ENCODE data around the gene CMPK2. TPM values are rescaled to one million over a fixed set of nuclear protein-coding genes. Genes with fewer than 3 reads are reported as not detected.
A peak's percentile ranks its signal among the peaks of the same experiment; 100 is the strongest.

Gene CMPK2
- total RNA-seq, 1 donor: 1.7 TPM

GRCh38 chr2:6846967-6847681 is 18.6 kb downstream of the CMPK2 start:
- no peak for DNase-seq (ENCODE audit: low read depth)
- no peak for TF ChIP-seq CTCF (IDR thresholded peaks at IDR 0.05; ENCODE audit: insufficient read depth, low read depth, low read length)
- H3K4me3 ChIP-seq (ENCODE audit: low read depth, low read length): no peak overlapping the region

GRCh38 chr2:6846540-6846939 is 19.2 kb downstream of the CMPK2 start:
- H3K4me3 ChIP-seq (ENCODE audit: low read depth, low read length): no peak overlapping the region
- no peak for DNase-seq (ENCODE audit: low read depth)
- no peak for TF ChIP-seq CTCF (IDR thresholded peaks at IDR 0.05; ENCODE audit: insufficient read depth, low read depth, low read length)

- DNase-seq (ENCODE audit: low read depth): no peak
- TF ChIP-seq CTCF (IDR thresholded peaks at IDR 0.05; ENCODE audit: insufficient read depth, low read depth, low read length): no peak
- H3K4me3 ChIP-seq (ENCODE audit: low read depth, low read length): no peak overlapping the region
Measured at GRCh38 chr2:6845903-6846302, 19.8 kb downstream of the CMPK2 start.

- DNase-seq (ENCODE audit: low read depth): peak; percentile 25
- no peak overlapping the region for H3K4me3 ChIP-seq (ENCODE audit: low read depth, low read length)
- no peak for TF ChIP-seq CTCF (IDR thresholded peaks at IDR 0.05; ENCODE audit: insufficient read depth, low read depth, low read length)
Measured at GRCh38 chr2:6845312-6845711, 20.4 kb downstream of the CMPK2 start.

- TF ChIP-seq CTCF (IDR thresholded peaks at IDR 0.05; ENCODE audit: insufficient read depth, low read depth, low read length): no peak
- DNase-seq (ENCODE audit: low read depth): no peak
- no peak overlapping the region for H3K4me3 ChIP-seq (ENCODE audit: low read depth, low read length)
Measured at GRCh38 chr2:6841537-6842287, 24.0 kb downstream of the CMPK2 start.

GRCh38 chr2:6838673-6839319 is 26.9 kb downstream of the CMPK2 start:
- no peak for DNase-seq (ENCODE audit: low read depth)
- no peak for TF ChIP-seq CTCF (IDR thresholded peaks at IDR 0.05; ENCODE audit: insufficient read depth, low read depth, low read length)
- H3K4me3 ChIP-seq (ENCODE audit: low read depth, low read length): no peak overlapping the region

All from fibroblast of villous mesenchyme (primary cell).